Dedifferentiated amniotic fluid mesenchymal stem cell (primary cell): ENCODE measurements around the gene MYB.
"Not testable (repeated sequence)": the region's sequence is repeated elsewhere in the genome, so short reads cannot be mapped to it uniquely, and the experiment has no call there.

Source experiments
- DNase-seq: peaks from one replicate; pipeline ENCODE4 v3.0.0-alpha.2; 2016; ENCODE audit errors: extremely low spot score

The MYB gene

GRCh38 chr6:135163440-135163738 is 17.7 kb upstream of the MYB start:
- DNase-seq, result no peak

GRCh38 chr6:135164387-135164786 is 16.7 kb upstream of the MYB start:
- not testable (repeated sequence) for DNase-seq

GRCh38 chr6:135165031-135165430 is 16.1 kb upstream of the MYB start:
- no peak for DNase-seq

- no peak for DNase-seq
Observed at GRCh38 chr6:135166515-135166914, 14.6 kb upstream of the MYB start.

GRCh38 chr6:135167617-135168016 is 13.5 kb upstream of the MYB start:
- no peak for DNase-seq

GRCh38 chr6:135168766-135169165 is 12.3 kb upstream of the MYB start:
- no peak for DNase-seq

- DNase-seq, result no peak
Observed at GRCh38 chr6:135170238-135170637, 10.9 kb upstream of the MYB start.

- DNase-seq, result no peak
Observed at GRCh38 chr6:135170849-135171248, 10.3 kb upstream of the MYB start.

- no peak for DNase-seq
Observed at GRCh38 chr6:135173242-135173988, 7.7 kb upstream of the MYB start.

GRCh38 chr6:135173989-135174484 is 7.1 kb upstream of the MYB start:
- no peak for DNase-seq

GRCh38 chr6:135176058-135176457 is 5.0 kb upstream of the MYB start:
- DNase-seq, result no peak

GRCh38 chr6:135176464-135176863 is 4.6 kb upstream of the MYB start:
- no peak for DNase-seq

- DNase-seq, result no peak
Observed at GRCh38 chr6:135179372-135179771, 1.7 kb upstream of the MYB start.

GRCh38 chr6:135179920-135180541 is 1.1 kb upstream of the MYB start:
- DNase-seq, result no peak

- DNase-seq, result no peak
Observed at GRCh38 chr6:135181333-135182070, 394 bp downstream of the MYB start.

- DNase-seq, result no peak
Observed at GRCh38 chr6:135182071-135183001, 1.2 kb downstream of the MYB start.

GRCh38 chr6:135183002-135183531 is 2.0 kb downstream of the MYB start:
- no peak for DNase-seq

- no peak for DNase-seq
Observed at GRCh38 chr6:135183532-135184440, 2.7 kb downstream of the MYB start.

GRCh38 chr6:135185483-135185882 is 4.4 kb downstream of the MYB start:
- DNase-seq, result no peak

- DNase-seq, result no peak
Observed at GRCh38 chr6:135186255-135186654, 5.1 kb downstream of the MYB start.
